Lung (tissue), 12 donors: ENCODE data around the gene FAR1. TPM values are rescaled to one million over a fixed set of nuclear protein-coding genes. Genes with fewer than 3 reads are reported as not detected.

ENCODE experiments used
- ATAC-seq: fragments of 200-7000 bp; cut with Tn5 transposase; one replicate; pipeline ENCODE4 v1.9.1; 2020; ENCODE audit warnings: moderate number of reproducible peaks; ENCODE audit not compliant: insufficient read depth, low FRiP score
- DNase-seq, 3 donors: peaks; one replicate each; pipeline ENCODE4 v3.0.0-alpha.2; 2013 to 2017
- H3K27ac ChIP-seq, 2 donors: one replicate each; pipeline ENCODE4 v1.5.1; 2013; ENCODE audit warnings: mild to moderate bottlenecking in 2 of 2, moderate library complexity in 2 of 2, control low read depth in 1 of 2, inconsistent platforms in 1 of 2, low read depth in 1 of 2, low read length in 1 of 2
- H3K27me3 ChIP-seq, 3 donors: one replicate each; pipeline ENCODE4 v1.5.1; 2013; ENCODE audit warnings: low read length in 2 of 3; ENCODE audit not compliant: control insufficient read depth in 3 of 3, insufficient read depth in 3 of 3
- H3K36me3 ChIP-seq, 4 donors: one replicate each; pipeline ENCODE4 v1.5.1; 2013; ENCODE audit warnings: low read length in 4 of 4, mild to moderate bottlenecking in 1 of 4, moderate library complexity in 1 of 4; ENCODE audit not compliant: control insufficient read depth in 4 of 4, insufficient read depth in 4 of 4
- H3K4me1 ChIP-seq, 5 donors: one replicate each; pipeline ENCODE4 v1.5.1; 2013; ENCODE audit warnings: low read length in 5 of 5, mild to moderate bottlenecking in 2 of 5, moderate library complexity in 1 of 5; ENCODE audit not compliant: control insufficient read depth in 5 of 5, insufficient read depth in 5 of 5
- H3K4me3 ChIP-seq: one replicate; pipeline ENCODE4 v1.5.1; 2013; ENCODE audit warnings: mild to moderate bottlenecking, control low read depth, moderate library complexity
- H3K9ac ChIP-seq, 2 donors: one replicate each; pipeline ENCODE4 v1.5.1; 2013; ENCODE audit warnings: low read length in 2 of 2, control low read depth in 1 of 2; ENCODE audit not compliant: insufficient read depth in 1 of 2
- H3K9me3 ChIP-seq, 4 donors: one replicate each; pipeline ENCODE4 v1.5.1; 2013; ENCODE audit warnings: low read length in 3 of 4, mild to moderate bottlenecking in 1 of 4, moderate library complexity in 1 of 4; ENCODE audit not compliant: control insufficient read depth in 4 of 4, insufficient read depth in 3 of 4
- WGBS, 2 donors: extraction: QIAGEN DNeasy Blood & Tissue Kit; methylation state at CpG; one replicate each; pipeline ENCODE4 v1.1.7; 2013; 5-methylcytosine and 5-hydroxymethylcytosine counted together
- polyA plus RNA-seq, 2 donors: library from polyadenylated mRNA; stranded (reverse); fragments of 200-250 nt; gene quantifications; one replicate each; pipeline ENCODE4 v1.2.1, GENCODE V29; 2013
- total RNA-seq, 2 donors: library from RNA; depleted of rRNA in 1 of 2; stranded (reverse); fragments of >200 nt in 1 of 2; gene quantifications; one replicate each; pipeline ENCODE4 v1.2.1, GENCODE V29; 2014 to 2021
- TF ChIP-seq, protein P1 (sequence below): IDR thresholded peaks from 2 replicates; pipeline ENCODE4 v1.5.1; 2012; ENCODE audit warnings: mild to moderate bottlenecking; ENCODE audit errors: control extremely low read depth, extremely low read depth
- donor health status: control.
- donor health status: control.
- donor health status: Bipolar disorder and iron deficiency.
- donor health status: healthy.
- donor health status: DM: yes; HTN: yes; CAD: no.

FAR1 gene
- total and polyA plus RNA-seq, 4 donors, result 22.5 to 126 (median 39.9) TPM

DNA sequence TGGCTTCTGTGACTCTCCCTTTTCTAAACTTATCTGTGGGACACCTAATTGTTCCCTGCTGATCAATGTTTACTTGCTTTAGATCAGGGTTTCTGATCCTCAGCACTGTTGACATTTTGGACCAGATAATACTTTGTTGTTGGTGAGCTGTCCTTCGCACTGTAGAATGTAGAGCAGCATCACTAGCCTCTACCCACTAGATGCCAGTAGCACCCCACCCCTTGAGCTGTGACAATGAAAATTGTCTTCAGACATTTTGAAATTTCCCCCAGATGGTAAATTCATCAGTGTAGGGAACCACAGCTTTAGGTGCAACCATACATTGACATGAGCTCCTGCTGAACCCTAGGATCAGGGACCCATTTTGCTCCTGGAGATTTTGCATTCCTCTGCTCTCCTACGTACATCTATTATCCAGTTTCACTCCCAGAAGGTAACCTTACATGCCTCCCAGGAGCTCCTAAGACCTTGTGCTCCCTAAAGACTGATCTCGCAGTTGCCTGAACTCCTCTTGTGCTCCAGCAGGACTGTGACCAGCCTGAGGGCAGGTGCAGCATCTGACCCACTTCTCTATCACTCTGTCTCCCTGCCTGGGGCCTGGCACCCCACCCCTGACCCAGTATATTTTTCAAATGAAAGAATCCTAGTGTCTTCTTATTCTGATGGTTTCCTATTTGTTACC lies 107.8 kb downstream of the FAR1 start:
- TF ChIP-seq, protein P1, sequence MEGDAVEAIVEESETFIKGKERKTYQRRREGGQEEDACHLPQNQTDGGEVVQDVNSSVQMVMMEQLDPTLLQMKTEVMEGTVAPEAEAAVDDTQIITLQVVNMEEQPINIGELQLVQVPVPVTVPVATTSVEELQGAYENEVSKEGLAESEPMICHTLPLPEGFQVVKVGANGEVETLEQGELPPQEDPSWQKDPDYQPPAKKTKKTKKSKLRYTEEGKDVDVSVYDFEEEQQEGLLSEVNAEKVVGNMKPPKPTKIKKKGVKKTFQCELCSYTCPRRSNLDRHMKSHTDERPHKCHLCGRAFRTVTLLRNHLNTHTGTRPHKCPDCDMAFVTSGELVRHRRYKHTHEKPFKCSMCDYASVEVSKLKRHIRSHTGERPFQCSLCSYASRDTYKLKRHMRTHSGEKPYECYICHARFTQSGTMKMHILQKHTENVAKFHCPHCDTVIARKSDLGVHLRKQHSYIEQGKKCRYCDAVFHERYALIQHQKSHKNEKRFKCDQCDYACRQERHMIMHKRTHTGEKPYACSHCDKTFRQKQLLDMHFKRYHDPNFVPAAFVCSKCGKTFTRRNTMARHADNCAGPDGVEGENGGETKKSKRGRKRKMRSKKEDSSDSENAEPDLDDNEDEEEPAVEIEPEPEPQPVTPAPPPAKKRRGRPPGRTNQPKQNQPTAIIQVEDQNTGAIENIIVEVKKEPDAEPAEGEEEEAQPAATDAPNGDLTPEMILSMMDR, result no peak
- ATAC-seq (no peak), DNase-seq (peak; percentile 55 to 83 (median 73))
- Histone ChIP-seq H3K4me3 (no peak overlapping the region), H3K27me3 (no peaks in the 10 kb centered on the region), H3K4me1 (peaks cover 0 to 3% (median 0%) of the 10 kb centered on the region in 5 donors), H3K27ac (no peak overlapping the region), H3K9ac (no peak overlapping the region), H3K9me3 (no peaks in the 10 kb centered on the region), H3K36me3 (no peaks in the 10 kb centered on the region)
- WGBS, 2 donors, result 85 to 91% methylated on average over 3 of the region's 3 CpGs

DNA sequence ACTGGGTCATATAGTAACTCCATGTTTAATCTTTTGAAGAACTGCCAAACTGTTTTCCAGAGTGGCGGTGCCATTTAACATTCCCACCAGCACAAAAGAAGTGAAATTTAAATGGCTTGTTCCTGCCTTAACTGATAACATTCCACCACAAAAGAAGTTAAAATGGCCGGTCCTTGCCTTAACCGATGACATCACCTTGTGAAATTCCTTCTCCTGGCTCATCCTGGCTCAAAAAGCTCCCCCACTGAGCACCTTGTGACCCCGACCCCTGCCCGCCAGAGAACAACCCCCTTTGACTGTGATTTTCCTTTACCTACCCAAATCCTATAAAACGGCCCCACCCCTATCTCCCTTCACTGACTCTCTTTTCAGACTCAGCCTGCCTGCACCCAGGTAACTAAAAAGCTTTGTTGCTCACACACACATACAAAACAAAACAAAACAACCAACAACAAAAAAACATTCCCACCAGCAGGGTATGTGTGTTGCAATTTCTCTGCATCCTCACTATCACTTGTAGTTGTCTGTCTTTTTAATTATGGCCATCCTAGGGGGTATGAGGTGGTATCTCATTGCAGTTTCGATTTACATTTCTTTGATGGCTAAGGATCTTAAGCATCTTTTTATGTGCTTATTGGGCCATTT lies 109.0 kb downstream of the FAR1 start:
- TF ChIP-seq, protein P1, result no peak
- DNase-seq (peak in 1 of 3 donors; percentile 14), ATAC-seq (no peak)
- WGBS, 2 donors, result 54 to 63% methylated on average over 7 of the region's 7 CpGs
- Histone ChIP-seq H3K27ac (no peak overlapping the region), H3K36me3 (no peaks in the 10 kb centered on the region), H3K4me1 (peaks cover 0 to 4% (median 0%) of the 10 kb centered on the region in 5 donors), H3K9me3 (no peaks in the 10 kb centered on the region), H3K9ac (no peak overlapping the region), H3K27me3 (no peaks in the 10 kb centered on the region), H3K4me3 (no peak overlapping the region)

DNA sequence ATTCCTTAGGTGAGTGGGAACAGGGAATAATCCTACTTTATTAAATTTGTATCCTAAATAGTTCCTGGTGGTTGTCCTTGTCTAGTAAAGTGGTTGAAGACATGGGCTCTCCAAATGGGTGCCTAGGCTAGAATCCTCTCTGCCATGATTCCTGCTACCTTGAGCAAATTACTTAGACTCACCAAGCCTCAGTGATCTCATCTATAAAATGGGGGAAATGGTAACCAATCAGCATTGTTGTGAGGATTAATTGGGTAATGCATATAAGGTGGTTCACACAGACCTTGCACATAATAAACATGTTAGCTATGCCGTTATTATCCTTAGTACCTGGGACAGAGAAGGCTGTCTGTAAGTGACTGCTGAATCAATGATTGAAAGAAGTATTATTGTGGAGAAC lies 109.9 kb downstream of the FAR1 start:
- Histone ChIP-seq H3K9me3 (no peaks in the 10 kb centered on the region), H3K9ac (no peak overlapping the region), H3K4me3 (no peak overlapping the region), H3K27me3 (no peaks in the 10 kb centered on the region), H3K36me3 (no peaks in the 10 kb centered on the region), H3K4me1 (peaks cover 0 to 10% (median 0%) of the 10 kb centered on the region in 5 donors), H3K27ac (no peak overlapping the region)
- DNase-seq (no peak), ATAC-seq (no peak)
- TF ChIP-seq, protein P1, result no peak
- 90 to 91% methylated on average over 1 of the region's 1 CpG for WGBS, 2 donors
